NCI-H187 treated with DMSO at 0.1 percent for 48 hours (cell line): ENCODE results near the gene CFHR4.
"Not testable (repeated sequence)": the region's sequence is repeated elsewhere in the genome, so short reads cannot be mapped to it uniquely, and the experiment has no call there.

ENCODE experiments used
- DNase-seq: peaks from one replicate; lab custom pipeline; 2025; lab: John Stamatoyannopoulos, UW

The CFHR4 gene

DNA sequence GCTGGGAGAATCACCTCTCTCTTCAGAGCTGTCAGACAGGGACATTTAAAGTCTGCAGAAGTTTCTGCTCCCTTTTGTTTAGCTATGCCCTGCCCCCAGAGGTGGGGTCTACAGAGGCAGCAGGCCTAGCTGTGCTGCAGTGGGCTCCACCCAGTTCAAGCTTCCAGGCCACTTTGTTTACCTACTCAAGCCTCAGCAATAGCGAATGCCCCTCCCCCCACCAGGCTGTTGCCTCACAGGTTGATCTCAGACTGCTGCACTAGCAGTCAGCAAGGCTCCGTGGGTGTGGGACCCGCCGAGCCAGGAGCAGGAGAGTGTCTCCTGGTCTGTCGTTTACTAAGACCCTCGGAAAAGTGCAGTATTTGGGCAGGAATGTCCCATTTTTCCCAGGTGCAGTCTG is 53.6 kb downstream of the CFHR4 start:
- DNase-seq = not testable (repeated sequence)

DNA sequence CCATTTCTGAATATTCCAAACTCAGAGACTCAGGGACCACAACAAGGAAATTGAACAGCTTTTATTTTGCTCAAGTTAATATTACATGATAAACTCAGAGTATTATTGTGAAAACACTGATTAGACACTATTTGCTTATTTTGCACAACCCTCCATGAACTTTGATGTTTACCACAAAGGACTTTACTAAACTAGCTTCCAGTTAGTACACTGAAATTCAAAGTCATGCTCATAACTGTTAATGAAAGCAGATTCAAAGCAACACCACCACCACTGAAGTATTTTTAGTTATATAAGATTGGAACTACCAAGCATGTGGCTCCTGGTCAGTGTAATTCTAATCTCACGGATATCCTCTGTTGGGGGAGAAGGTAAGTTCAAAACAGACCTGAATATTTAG is 55.7 kb downstream of the CFHR4 start, which contains the start of gene CFHR2:
TSS of gene CFHR2 (plus strand) at position 171 of the 400 bp plus-strand sequence. CDS start at position 314, 143 bp downstream.
- DNase-seq = not testable (repeated sequence)

DNA sequence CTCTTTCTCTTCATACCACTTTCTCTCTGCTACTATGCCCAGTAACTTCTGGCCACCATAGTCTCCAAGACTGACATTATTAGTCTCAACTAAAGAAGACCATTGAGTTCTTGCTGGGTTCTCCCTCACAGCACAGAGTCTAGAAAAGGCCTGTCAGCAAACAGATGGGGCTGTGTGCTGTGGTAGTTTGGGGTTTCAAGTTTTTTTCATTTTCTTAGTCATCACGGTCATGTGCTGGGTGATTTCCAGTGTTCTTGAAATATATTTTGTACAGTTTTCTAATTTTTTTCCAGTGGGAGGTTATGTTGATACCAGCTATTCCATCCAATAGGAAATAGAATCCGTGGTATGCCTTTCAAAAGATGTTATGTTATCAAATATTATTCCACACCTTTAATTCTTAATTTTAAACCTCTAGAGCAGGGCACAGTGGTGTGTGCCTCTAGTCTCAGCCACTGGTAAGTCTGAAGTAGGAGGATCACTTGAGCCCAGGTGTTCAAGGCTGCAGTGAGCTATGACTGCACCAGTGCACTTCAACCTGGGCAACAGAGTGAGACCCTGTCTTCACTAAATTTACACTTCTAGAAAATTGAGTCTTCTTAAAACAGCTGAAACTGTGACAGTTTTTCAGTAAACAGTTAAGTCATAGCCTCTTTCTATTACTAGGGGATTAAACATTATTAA is 64.0 kb downstream of the CFHR4 start:
- no peak for DNase-seq

DNA sequence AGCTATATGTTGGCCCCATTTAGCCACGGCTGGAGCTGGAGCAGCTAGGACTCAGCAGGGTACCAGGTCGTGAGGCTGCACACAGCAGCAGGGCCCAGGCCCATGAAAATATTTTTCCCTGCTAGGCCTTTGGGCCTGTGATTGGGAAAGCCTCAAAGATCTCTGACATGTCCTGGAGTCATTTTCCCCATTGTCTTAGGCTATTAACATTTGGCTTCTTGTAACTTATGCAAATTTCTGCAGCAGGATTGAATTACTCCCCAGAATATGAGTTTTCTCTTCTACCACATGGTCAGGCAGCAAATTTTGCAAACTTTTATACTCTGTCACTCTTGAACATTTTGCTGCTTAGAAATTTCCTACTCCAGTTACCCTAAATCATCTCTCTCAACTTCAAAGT is 66.9 kb downstream of the CFHR4 start:
- no peak for DNase-seq

DNA sequence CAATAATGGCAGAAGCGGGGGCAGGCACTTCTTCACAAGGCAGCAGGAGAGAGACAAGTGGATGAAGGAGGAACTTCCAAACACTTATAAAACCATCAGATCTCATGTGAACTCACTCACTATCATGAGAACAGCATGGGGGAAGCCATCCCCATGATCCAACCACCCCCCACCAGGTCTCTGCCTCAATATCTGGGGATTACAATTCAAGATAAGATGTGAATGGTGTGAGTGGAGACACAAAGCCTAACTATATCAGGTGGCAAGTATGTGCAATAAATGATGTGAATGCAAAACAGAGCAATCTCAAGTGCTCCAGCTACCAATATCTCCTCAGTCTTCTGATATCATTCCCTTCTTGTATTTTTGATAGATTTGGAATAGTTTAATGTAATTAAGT is 68.1 kb downstream of the CFHR4 start:
- DNase-seq = no peak

DNA sequence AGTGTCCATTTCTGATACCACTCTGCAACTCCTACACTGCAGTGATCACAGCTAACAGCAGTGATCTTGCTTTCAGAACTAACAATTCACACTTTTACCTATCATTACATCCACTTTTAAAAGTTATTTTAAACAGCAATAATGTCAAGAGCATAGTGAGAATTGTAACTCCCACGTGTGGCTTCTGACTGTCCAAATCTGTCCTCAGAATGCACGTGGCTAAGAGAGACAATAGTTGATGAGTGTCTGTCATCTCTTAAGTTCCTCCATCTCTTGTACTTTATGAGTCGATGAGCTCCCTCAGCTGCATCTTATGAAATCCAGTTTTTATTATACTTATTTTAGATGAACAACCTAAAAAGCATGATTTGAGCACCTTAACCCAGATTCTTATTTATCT is 73.0 kb downstream of the CFHR4 start:
- DNase-seq = no peak
